Activated CD4-positive, alpha-beta T cell treated with anti-CD3 and anti-CD28 coated beads for 36 hours (primary cell): ENCODE results near the gene KIF25. TPM values are rescaled to one million over a fixed set of nuclear protein-coding genes. Genes with fewer than 3 reads are reported as not detected.

ENCODE experiments used
- ATAC-seq: fragments of 200-7000 bp; cut with Tn5 transposase; one replicate; pipeline ENCODE4 v1.10.0; 2021; ENCODE audit warnings: mild to moderate bottlenecking, moderate library complexity
- CTCF ChIA-PET: fragments of 350-600 bp; sonication (Branson Sonifier 250); formaldehyde crosslinking; loops from one replicate; lab custom pipeline; 2021; ENCODE audit warnings: antibody characterized with exemption; lab: Charles Lee
- POLR2A ChIA-PET: fragments of 350-600 bp; sonication (Branson Sonifier 250); formaldehyde crosslinking; loops from one replicate; lab custom pipeline; 2021; ENCODE audit warnings: antibody characterized with exemption, inconsistent platforms; lab: Charles Lee
- DNase-seq: peaks from one replicate; pipeline ENCODE4 v3.0.0-alpha.2; 2020
- H3K27ac Mint-ChIP-seq: one replicate; pipeline ENCODE4 v1.8.0; 2021; ENCODE audit warnings: mixed read lengths
- H3K27me3 Mint-ChIP-seq: one replicate; pipeline ENCODE4 v1.8.0; 2021; ENCODE audit warnings: mixed read lengths
- H3K36me3 Mint-ChIP-seq: one replicate; pipeline ENCODE4 v1.8.0; 2021; ENCODE audit warnings: low read depth, mixed read lengths
- H3K4me1 Mint-ChIP-seq: one replicate; pipeline ENCODE4 v1.8.0; 2021; ENCODE audit warnings: mixed read lengths
- H3K4me3 Mint-ChIP-seq: one replicate; pipeline ENCODE4 v1.8.0; 2021; ENCODE audit warnings: mild to moderate bottlenecking, moderate library complexity, mixed read lengths
- H3K9me3 Mint-ChIP-seq: one replicate; pipeline ENCODE4 v1.8.0; 2021; ENCODE audit warnings: low read depth, mixed read lengths
- intact Hi-C, 2 experiments: fragments of 100-400 bp; cut with DNase I in 1 of 2; cut with micrococcal nuclease in 1 of 2; formaldehyde crosslinking; loops; one replicate each; pipeline versions ENCODE4 v1.14.2 to v1.15.1; 2022 to 2024; cut with DNase I, micrococcal nuclease
- total RNA-seq, 2 experiments: library from RNA; stranded (reverse); gene quantifications; one replicate each; pipeline ENCODE4 v1.2.3, GENCODE V29; 2021

KIF25 gene
- total RNA-seq, 2 experiments from 2014 or later = not detected

DNA sequence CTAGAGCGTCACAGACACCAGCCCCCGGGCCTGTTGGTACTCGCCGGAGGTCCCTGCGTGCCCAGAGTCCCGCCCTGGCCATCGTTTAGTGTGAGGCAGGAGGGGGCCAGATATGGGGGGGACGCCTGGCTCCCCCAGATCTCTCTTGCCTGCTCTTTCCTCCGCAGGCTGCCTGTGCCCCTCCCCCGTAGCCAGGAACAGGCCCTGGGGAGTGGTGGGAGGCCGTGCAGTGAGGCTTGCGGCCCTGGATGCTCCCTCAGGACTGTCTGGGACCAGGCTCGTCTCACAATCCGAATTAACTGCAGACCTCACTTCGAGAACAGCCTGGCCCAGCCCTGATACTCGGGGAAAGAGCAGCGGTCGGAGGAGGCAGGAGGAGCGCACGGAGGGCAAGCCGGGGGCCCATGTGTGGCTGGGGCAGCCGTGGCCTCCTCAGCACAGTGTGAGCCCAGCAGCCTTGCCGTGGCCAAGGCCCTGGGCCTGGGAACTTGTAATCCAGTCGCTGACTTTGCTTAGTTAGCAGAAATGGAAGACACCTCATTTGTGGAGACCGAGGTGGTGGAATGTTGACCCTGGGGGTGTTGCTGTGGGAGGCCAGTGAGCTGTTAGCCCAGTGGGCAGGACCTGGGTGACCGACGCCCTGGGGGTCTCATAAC lies 52.9 kb downstream of the KIF25 start:
- DNase-seq = no peak
- Mint-ChIP-seq H3K36me3 (no peaks in the 10 kb centered on the region), H3K4me3 (no peak overlapping the region), H3K9me3 (no peaks in the 10 kb centered on the region), H3K4me1 (no peaks in the 10 kb centered on the region), H3K27ac (no peak overlapping the region), H3K27me3 (no peaks in the 10 kb centered on the region)
- POLR2A ChIA-PET = no interaction called here
- intact Hi-C loops = no loop called here
- no peak for ATAC-seq
- CTCF ChIA-PET = interaction anchor here (0.7 kb wide), 1 partner anchor 629 kb away, joined by 3 read pairs; no protein-coding TSS in a partner anchor

GRCh38 chr6:168050881-168051586 lies 53.6 kb downstream of the KIF25 start:
- DNase-seq (no peak), ATAC-seq (no peak)
- no peak overlapping the region for H3K27ac Mint-ChIP-seq
- intact Hi-C loops = no loop called here
- no peak overlapping the region for H3K4me3 Mint-ChIP-seq
- no peaks in the 10 kb centered on the region for H3K36me3 Mint-ChIP-seq
- H3K4me1 Mint-ChIP-seq = no peaks in the 10 kb centered on the region
- POLR2A ChIA-PET = no interaction called here
- CTCF ChIA-PET = interaction anchor here (0.7 kb wide), 1 partner anchor 630 kb away, joined by 3 read pairs; no protein-coding TSS in a partner anchor
- no peaks in the 10 kb centered on the region for H3K27me3 Mint-ChIP-seq
- H3K9me3 Mint-ChIP-seq = no peaks in the 10 kb centered on the region

- ATAC-seq (no peak), DNase-seq (no peak)
- Mint-ChIP-seq H3K4me3 (no peak overlapping the region), H3K36me3 (no peaks in the 10 kb centered on the region), H3K27me3 (no peaks in the 10 kb centered on the region), H3K27ac (no peak overlapping the region), H3K4me1 (no peaks in the 10 kb centered on the region), H3K9me3 (no peaks in the 10 kb centered on the region)
- intact Hi-C loops = no loop called here
- ChIA-PET POLR2A (no interaction called here), CTCF (no interaction called here)
Measured at GRCh38 chr6:168051648-168052047, 54.2 kb downstream of the KIF25 start.

DNA sequence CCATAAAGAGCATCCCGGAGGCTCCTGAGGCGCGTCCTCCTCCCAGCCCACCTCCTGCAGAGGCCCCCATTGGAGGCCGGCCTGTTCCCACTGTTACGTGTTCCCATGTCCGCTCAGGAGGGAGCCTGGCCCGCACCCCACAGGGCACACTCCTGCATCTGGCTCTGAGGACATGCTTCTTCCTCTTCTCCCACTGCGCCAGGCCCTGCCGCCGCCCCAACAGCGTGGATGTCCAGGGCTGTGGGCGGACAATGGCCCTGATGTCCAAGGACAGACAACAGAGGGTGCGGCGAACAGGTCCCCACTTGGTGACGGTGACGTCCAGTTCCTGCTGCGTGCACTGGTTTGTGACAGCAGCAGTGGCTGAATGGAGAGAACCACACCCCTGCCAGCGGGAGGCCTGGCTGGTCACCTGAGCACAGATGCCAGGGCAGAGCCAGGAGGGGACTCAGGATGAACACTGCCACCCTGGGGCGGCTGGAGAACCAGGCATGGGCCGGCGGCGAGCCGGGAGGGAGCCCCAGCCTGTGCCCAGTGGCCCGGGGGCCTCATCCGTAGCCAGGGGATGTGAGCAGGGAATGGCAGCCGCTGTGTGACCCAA lies 54.9 kb downstream of the KIF25 start:
- Mint-ChIP-seq H3K36me3 (no peaks in the 10 kb centered on the region), H3K4me1 (no peaks in the 10 kb centered on the region), H3K27me3 (no peaks in the 10 kb centered on the region), H3K27ac (no peak overlapping the region), H3K4me3 (no peak overlapping the region), H3K9me3 (no peaks in the 10 kb centered on the region)
- ATAC-seq (no peak), DNase-seq (no peak)
- intact Hi-C loops = no loop called here
- POLR2A ChIA-PET = no interaction called here
- CTCF ChIA-PET = no interaction called here

GRCh38 chr6:168053086-168053956 lies 55.9 kb downstream of the KIF25 start:
- Mint-ChIP-seq H3K4me1 (no peaks in the 10 kb centered on the region), H3K36me3 (no peaks in the 10 kb centered on the region), H3K27ac (no peak overlapping the region), H3K9me3 (no peaks in the 10 kb centered on the region), H3K27me3 (no peaks in the 10 kb centered on the region), H3K4me3 (no peak overlapping the region)
- intact Hi-C loops = no loop called here
- no peak for DNase-seq
- no peak for ATAC-seq
- CTCF ChIA-PET = no interaction called here
- POLR2A ChIA-PET = no interaction called here

DNA sequence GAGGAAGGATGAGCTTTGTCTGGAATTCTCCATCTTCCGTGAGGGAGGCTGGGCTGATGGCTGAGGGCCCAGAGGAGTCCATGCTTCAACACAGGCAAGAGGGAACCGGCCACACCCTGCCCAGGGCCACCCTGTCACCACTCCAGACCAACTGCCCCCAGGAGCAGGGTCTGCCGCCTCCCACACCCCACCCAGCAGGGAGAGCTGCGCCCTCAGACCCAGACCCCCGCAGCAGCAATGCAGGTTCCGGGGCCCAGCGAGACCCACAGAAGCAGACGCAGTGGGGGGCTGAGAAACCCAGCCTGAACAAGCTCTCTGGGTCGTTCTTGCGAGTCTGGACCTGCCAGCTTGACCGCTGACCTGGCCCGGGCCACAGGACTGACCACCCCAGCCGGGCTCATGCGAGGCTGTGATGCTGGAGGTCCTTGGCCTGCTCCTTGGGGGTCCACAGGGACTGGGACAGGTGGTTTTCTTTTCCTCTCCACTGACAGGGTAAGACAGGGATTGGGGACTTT lies 56.5 kb downstream of the KIF25 start:
- H3K27me3 Mint-ChIP-seq = no peaks in the 10 kb centered on the region

GRCh38 chr6:168054765-168055560 lies 57.5 kb downstream of the KIF25 start:
- no peak overlapping the region for H3K4me3 Mint-ChIP-seq
- DNase-seq = no peak
- H3K27me3 Mint-ChIP-seq = no peaks in the 10 kb centered on the region
- ATAC-seq = no peak
- POLR2A ChIA-PET = no interaction called here
- H3K4me1 Mint-ChIP-seq = no peaks in the 10 kb centered on the region
- intact Hi-C loops = no loop called here
- no peaks in the 10 kb centered on the region for H3K9me3 Mint-ChIP-seq
- H3K27ac Mint-ChIP-seq = no peak overlapping the region
- no peaks in the 10 kb centered on the region for H3K36me3 Mint-ChIP-seq
- CTCF ChIA-PET = no interaction called here

More for the DNA sequence above, 56.5 kb downstream of the KIF25 start:
- Mint-ChIP-seq H3K4me3 (no peak overlapping the region), H3K9me3 (no peaks in the 10 kb centered on the region), H3K36me3 (no peaks in the 10 kb centered on the region), H3K4me1 (no peaks in the 10 kb centered on the region), H3K27ac (no peak overlapping the region)
- intact Hi-C loops = no loop called here
- no peak for ATAC-seq
- ChIA-PET POLR2A (no interaction called here), CTCF (no interaction called here)
- DNase-seq = no peak

GRCh38 chr6:168055696-168056489 lies 58.4 kb downstream of the KIF25 start:
- H3K4me1 Mint-ChIP-seq = no peaks in the 10 kb centered on the region
- H3K36me3 Mint-ChIP-seq = no peaks in the 10 kb centered on the region
- POLR2A ChIA-PET = no interaction called here

GRCh38 chr6:168056892-168057527 lies 59.5 kb downstream of the KIF25 start:
- CTCF ChIA-PET = no interaction called here
- H3K27ac Mint-ChIP-seq = no peak overlapping the region
- no peaks in the 10 kb centered on the region for H3K27me3 Mint-ChIP-seq
- H3K4me3 Mint-ChIP-seq = no peak overlapping the region
- no peaks in the 10 kb centered on the region for H3K4me1 Mint-ChIP-seq
- ATAC-seq = no peak
- H3K36me3 Mint-ChIP-seq = no peaks in the 10 kb centered on the region
- no peaks in the 10 kb centered on the region for H3K9me3 Mint-ChIP-seq
- no peak for DNase-seq
- POLR2A ChIA-PET = no interaction called here
- intact Hi-C loops = no loop called here

More at GRCh38 chr6:168055696-168056489, 58.4 kb downstream of the KIF25 start:
- CTCF ChIA-PET = no interaction called here
- Mint-ChIP-seq H3K4me3 (no peak overlapping the region), H3K27ac (no peak overlapping the region), H3K9me3 (no peaks in the 10 kb centered on the region), H3K27me3 (no peaks in the 10 kb centered on the region)
- no peak for DNase-seq
- intact Hi-C loops = no loop called here
- ATAC-seq = no peak

GRCh38 chr6:168057836-168058235 lies 60.4 kb downstream of the KIF25 start:
- Mint-ChIP-seq H3K4me3 (no peak overlapping the region), H3K9me3 (no peaks in the 10 kb centered on the region), H3K27ac (no peak overlapping the region), H3K27me3 (no peaks in the 10 kb centered on the region), H3K36me3 (no peaks in the 10 kb centered on the region), H3K4me1 (no peaks in the 10 kb centered on the region)
- ATAC-seq (no peak), DNase-seq (no peak)
- CTCF ChIA-PET = no interaction called here
- POLR2A ChIA-PET = no interaction called here
- intact Hi-C loops = no loop called here
